GF-D8 (cell line): ENCODE data around the gene ONECUT1.

ENCODE experiments used
- DNase-seq: peaks from one replicate; lab custom pipeline; 2025; lab: John Stamatoyannopoulos, UW

ONECUT1 gene

DNA sequence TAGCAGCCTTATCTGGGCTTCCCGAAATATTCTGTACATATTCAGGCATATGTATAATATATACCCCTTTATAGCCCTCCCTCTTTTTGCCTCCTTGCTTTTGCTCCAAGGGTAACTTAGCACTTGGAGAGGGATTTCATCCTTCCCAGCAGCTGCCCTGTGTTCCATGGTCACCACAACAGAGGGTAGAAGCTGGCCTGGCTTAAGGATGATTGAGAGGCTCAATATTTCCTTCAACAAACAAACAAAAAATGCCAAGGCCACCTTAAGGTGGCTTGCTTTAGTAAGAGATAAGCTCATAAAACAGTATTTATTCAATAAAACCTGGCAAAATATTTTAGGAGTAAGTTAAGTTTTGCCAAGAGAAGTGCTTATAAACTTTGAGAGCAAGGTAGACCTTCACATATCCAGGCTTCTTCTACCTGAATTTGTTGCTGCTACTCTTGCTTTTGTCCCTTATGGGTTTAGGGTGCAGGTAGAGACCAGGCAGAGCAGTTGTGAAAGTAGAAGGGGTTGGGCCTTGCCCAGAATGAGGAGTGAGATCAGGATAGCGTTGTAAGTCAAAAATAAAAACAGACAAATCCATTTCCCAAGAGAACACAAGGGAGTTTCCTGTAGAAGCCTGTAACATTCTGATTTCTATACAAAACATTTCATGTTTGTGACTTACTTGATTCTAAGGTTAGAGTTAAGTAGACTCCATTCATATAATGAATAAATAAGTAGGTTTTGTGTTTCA lies 58.2 kb downstream of the ONECUT1 start:
- no peak for DNase-seq

DNA sequence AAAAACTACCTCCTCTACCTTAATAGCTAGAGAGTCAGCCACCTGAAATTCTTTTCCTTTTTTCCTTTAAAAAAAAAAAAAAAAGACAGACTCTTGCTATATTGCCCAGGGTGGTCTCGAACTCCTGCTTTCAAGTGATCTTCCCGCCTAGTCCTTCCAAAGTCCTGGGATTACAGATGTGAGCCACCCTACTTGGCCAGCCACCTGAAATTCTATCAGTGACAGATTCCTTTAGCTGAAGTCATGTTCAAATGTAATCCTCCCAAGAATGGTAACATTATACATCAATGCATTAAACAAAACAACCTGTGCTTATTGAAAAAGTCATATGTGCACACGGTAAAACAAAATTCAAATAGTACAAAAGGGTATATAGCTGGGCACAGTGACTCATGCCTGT lies 59.1 kb downstream of the ONECUT1 start:
- DNase-seq, result no peak

GRCh38 chr15:52730594-52730993 lies 59.5 kb downstream of the ONECUT1 start:
- DNase-seq, result no peak

DNA sequence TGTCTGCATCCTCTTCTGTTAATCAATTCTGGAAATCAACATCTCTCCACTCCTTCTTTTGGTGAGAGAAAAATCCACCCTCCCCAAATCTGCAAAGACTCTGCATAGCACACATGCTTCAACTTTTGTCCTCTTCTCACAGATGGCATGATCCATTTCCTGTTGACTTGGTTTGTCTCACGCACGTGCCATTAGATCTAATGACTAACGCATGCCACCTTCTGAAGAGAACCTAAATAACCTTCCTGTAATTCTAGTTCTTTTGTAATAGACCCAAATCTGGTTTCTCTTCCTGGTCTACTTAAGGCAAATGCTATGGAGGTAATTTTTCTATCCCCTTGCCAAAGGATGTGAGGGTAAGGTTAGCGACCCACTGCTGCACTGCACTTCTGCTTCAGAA lies 60.0 kb downstream of the ONECUT1 start:
- no peak for DNase-seq

DNA sequence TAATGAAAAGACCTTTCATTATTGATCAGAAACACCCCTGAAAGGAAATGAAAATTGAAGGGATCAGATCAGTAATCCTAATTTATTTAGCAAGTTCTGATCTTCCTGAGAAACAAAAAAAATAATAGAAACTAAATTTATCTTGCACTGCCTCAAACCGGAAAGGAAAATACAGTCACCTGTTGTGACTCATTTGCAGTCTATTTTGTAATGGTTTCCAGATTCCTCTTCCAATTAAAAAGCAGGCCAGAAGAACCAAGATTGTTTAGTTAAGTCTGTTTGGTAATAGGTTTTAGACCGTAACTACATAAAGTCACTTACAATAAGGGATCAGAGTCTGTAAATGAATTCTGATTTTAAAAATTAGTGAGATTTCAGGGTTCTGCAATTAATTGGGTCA lies 61.2 kb downstream of the ONECUT1 start:
- DNase-seq, result no peak

- no peak for DNase-seq
Measured at GRCh38 chr15:52727815-52728214, 62.3 kb downstream of the ONECUT1 start.

DNA sequence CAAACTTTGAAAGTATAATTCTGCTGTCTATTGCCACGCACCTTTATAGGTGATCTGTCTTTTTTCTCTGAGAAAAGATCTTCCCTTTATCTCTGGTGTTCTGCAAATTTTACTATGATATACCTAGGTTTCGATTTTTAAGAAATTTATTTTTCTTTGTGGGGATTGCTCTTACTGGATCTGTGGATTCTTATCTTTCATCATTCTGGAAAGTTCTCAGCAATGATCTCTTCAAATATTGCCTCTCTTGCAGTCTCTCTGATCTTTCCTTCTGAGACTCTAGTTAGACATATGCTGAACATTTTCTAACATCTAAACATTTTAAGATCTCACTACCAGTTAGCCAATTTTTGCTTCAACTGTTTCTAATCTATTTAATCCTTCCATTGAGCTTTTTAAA lies 63.9 kb downstream of the ONECUT1 start:
- no peak for DNase-seq

DNA sequence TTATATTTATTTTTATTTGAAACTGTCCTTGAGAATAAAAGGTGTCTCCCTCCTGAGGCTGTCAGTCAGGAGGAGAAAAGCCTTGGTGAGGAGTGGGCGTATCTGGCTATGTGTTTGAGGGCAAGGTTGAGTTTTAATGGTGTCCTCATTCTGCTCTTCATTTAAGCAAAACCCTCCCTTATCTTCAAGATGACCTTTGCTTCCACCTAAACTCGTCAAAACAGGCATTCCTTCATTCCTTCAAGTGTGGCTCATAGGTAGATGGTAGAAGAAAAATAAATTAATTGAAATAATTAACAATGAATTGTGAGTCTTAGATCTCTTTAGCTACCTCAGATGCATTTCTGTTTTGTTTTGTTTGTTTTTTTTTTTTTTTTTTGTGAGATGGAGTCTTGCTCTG lies 71.6 kb downstream of the ONECUT1 start:
- no peak for DNase-seq

- no peak for DNase-seq
Measured at GRCh38 chr15:52717924-52718323, 72.2 kb downstream of the ONECUT1 start.

DNA sequence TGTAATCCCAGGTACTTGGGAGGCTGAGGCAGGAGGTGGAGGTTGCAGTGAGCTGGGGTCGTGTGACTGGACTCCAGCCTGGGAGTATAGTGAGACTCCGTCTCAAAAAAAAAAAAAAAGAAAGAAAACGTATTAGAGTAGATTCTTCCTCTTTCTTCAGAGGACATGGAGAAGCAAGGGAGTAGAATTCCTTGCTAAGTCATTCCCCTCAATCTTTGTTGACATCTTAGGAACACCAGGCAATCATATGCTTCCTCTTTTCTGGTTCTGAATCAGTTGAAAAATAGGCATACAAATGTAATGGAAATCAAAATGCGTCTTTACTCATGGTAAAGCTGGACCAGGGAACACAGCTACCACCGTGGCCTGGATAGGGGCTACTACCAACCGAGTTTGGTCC lies 72.7 kb downstream of the ONECUT1 start:
- no peak for DNase-seq

DNA sequence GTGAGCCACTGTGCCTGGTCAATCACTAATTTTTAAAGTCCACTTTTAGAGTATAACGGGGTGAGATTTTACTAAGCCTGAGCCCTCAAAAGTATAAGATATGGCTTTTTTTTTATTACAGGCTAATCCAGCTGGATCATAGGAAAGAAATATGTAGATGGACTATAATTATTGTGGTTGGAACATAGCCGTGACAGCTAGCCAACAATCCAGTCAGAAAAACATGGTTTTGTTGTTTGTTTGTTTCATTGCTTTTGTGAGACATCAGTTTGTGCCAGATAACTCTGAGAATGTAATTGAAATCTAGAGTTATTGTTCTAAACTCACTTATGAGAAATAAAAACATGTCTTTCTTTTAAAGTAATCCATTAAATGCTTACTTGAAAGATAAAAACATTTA lies 73.6 kb downstream of the ONECUT1 start:
- no peak for DNase-seq

GRCh38 chr15:52715411-52715810 lies 74.7 kb downstream of the ONECUT1 start:
- no peak for DNase-seq

GRCh38 chr15:52714968-52715367 lies 75.2 kb downstream of the ONECUT1 start:
- DNase-seq, result no peak

DNA sequence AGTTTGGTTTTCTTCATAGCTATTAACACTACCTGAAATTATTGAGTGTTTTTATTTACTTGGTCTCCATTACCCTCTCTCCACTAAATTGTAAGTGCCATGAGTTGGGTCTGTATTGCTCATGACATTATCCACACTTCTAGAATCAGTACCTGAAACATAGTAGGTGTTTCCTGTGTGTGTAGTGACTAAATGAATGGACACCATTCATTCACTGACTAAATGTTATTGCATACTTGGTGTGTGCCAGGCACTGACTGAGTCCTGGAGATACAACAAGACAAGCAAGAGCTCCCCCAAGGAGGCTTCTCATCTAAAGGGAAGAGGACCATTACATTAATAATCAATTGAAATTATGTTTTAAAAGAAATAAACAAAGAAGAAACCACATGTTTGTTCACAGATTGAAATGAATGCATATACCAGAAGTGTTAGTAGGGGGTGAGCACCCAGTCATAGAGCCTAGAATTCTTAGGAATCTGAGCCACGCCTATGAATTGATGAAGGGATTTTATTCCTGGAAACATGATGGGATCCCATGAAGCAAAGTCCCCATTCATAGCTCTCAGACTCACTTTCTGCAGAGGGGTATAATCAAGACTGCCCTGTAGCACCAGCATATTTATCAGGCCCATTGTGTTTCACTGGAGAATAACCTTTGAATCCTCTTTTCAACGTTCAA lies 79.3 kb downstream of the ONECUT1 start:
- no peak for DNase-seq

- DNase-seq, result no peak
Measured at GRCh38 chr15:52710050-52710707, 80.0 kb downstream of the ONECUT1 start.

DNA sequence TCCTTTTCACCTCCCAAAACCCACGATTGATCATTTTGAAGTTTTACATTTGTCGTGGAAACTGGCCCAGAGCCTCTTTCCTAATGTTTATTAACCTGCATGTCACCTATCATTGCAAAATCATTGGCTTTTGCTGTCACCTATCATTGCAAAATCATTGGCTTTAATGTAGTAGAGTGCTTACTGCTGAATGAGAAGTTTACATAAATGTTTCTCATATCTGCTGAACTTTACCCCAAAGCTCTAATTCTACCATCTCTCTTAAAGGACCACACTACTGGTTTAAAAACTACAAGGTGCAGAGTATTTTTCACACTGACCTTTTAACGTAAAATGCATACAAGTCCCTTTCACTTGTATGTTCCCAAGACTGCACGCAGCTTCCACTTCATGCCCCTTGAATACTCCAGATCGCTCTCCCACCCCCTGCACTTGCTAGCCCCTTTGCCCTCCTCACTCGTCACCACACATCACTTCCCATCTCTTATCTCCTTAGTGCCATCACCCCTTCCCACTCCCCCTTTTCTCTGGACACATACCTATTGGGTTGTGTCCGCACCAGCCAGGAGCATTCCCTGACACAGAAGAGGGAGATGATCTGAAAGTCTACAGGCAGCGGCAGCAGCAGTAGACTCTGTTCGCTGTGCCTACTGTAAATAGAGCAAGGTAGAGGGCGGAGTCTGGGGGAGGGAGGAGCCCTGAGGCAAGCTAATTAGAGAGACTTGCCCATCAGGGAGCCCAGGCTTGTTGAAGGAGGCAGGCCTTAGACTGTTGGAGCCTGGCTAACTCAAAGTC lies 80.8 kb downstream of the ONECUT1 start:
- no peak for DNase-seq
